Peyer's patch (tissue), 4 donors: ENCODE measurements around the gene LCLAT1.

ENCODE experiments used
- POLR2A ChIP-seq, 2 donors: fragments of 450-650 bp; IDR thresholded peaks; one replicate each; pipeline ENCODE4 v1.5.1; 2017; ENCODE audit warnings: antibody characterized with exemption in 2 of 2, mild to moderate bottlenecking in 2 of 2, moderate library complexity in 2 of 2
- TF ChIP-seq, protein P1 (sequence below), 6 experiments: fragments of 450-650 bp in 4 of 6; fragments of 200-600 bp in 2 of 6; sonication (generic) in 1 of 6; IDR thresholded peaks; one replicate each; pipeline ENCODE4 v1.5.1; 2017 to 2019; ENCODE audit warnings: antibody characterized with exemption in 6 of 6, mild to moderate bottlenecking in 3 of 6, moderate library complexity in 1 of 6

DNA sequence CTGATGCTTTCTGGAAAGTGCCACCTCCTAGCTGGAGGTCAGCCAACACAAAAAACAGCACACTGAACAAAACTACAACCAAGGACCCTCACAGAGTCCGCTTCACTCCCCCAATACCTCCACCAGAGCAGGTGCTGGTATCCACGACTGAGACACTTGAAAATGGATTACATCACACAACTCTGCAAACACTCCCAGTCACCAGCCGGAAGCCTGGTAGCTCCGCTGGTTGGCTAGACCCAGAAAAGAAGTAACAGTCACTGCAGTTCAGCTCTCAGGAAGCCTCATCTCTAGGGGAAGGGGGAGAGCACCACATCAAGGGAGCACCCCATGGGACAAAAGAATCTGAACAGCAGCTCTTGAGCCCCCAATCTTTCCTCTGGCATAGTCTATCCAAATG lies 175.4 kb downstream of the LCLAT1 start:
- TF ChIP-seq, protein P1, sequence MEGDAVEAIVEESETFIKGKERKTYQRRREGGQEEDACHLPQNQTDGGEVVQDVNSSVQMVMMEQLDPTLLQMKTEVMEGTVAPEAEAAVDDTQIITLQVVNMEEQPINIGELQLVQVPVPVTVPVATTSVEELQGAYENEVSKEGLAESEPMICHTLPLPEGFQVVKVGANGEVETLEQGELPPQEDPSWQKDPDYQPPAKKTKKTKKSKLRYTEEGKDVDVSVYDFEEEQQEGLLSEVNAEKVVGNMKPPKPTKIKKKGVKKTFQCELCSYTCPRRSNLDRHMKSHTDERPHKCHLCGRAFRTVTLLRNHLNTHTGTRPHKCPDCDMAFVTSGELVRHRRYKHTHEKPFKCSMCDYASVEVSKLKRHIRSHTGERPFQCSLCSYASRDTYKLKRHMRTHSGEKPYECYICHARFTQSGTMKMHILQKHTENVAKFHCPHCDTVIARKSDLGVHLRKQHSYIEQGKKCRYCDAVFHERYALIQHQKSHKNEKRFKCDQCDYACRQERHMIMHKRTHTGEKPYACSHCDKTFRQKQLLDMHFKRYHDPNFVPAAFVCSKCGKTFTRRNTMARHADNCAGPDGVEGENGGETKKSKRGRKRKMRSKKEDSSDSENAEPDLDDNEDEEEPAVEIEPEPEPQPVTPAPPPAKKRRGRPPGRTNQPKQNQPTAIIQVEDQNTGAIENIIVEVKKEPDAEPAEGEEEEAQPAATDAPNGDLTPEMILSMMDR (IDR thresholded peaks at IDR 0.05), result no peak
- TF ChIP-seq POLR2A (IDR thresholded peaks at IDR 0.05), result no peak
